Activated T-cell treated with anti-CD3 and anti-CD28 coated beads, Interleukin-2, amount 50 U/mL, for 48 hours (primary cell): ENCODE measurements around the gene USP54.
"Not testable (repeated sequence)": the region's sequence is repeated elsewhere in the genome, so short reads cannot be mapped to it uniquely, and the experiment has no call there.

Experiments
- DNase-seq, 2 experiments: peaks; one replicate each; pipeline ENCODE4 v3.0.0-alpha.2; 2020

Gene USP54

GRCh38 chr10:73586583-73586984, 4.6 kb downstream of the USP54 start:
- DNase-seq, result no peak

- no peak for DNase-seq
Observed at GRCh38 chr10:73585327-73585726, 5.8 kb downstream of the USP54 start.

DNA sequence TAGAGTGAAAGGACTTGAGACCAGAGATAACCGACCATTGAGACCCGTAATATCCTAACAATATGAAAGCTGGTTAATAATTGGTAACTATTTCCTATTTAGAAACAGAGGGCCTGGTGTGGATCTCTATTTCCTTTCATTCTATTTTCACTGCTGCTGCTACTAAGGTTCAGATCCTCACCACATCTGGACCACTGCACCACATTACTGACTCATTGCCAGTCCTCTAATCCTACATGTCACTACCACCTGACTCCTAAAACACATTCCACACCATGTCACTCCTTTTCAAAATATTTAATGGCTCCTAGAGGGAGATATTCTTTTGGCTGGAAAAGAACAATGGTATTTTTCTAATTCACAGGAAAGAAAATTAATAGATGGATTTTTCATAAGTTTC, 6.4 kb downstream of the USP54 start:
- no peak for DNase-seq

GRCh38 chr10:73581918-73582317, 9.2 kb downstream of the USP54 start:
- no peak for DNase-seq

GRCh38 chr10:73578927-73579326, 12.2 kb downstream of the USP54 start:
- DNase-seq, result not testable (repeated sequence)

- no peak for DNase-seq
Observed at GRCh38 chr10:73577788-73578187, 13.4 kb downstream of the USP54 start.

DNA sequence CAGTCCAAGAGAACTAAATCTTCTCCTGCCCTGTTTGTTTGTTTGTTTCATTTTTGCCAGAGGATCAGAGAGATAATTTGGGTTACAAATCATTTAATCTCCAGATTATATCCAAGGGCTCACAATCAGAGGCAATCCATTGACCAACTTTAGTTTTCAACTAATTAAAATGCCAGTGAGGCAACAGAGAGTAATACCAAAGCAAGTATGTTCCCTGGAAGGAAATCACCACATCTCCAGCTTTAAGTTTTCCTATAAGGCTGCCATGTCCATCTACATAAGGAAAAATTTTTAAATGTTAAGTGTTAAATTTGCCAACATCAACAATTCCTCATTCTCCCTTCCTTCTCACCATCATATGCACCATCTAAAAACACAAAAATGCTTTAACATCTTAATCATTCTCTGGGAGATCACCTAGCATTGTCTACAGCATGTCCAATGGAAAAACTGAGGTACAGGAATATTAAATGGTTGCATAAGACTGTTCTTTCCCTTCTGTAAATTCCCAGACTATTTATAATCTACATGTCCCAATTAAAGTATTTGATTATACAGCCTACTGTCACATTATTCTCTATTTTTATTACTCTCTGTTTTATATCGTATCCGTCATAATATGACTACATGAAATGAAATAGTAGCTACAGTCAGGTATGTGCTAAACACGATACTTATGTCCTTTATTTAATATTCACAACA, 14.1 kb downstream of the USP54 start:
- no peak for DNase-seq

DNA sequence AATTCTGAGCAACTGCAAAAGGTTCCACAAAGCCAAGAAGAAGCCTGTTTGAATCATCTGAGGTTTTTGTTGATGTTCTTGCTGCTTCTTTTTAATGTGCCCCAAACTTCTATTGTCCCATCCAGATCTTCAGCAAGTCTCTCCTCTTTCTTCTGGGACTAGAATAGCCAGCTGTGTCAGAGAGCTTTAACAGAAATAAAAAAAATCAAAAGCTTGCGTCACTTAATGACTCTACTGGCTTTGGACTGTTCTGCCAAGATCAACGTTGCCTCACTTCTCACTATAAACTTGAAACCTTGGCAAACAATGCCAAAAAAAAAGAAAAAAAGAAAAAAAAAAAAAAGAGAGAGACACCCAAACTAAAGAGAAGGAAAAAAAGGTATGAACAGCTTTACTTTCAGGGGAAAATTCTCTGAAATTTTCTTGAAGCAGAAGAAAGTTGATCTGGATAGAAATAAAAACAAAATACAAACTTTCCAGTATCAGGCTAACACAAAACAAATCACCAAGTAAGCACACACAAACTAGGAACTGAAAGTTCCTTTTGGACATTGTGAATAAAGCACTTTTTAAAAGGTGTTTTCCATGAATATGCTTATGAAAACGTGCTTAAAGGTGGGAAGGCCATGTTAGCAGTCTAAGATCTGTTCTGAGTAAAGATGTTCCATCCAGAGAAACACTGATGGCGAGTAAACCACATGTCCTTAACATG, 14.8 kb downstream of the USP54 start:
- DNase-seq, result no peak

GRCh38 chr10:73567025-73567424, 24.1 kb downstream of the USP54 start:
- not testable (repeated sequence) for DNase-seq

- no peak for DNase-seq
Observed at GRCh38 chr10:73561192-73561591, 29.9 kb downstream of the USP54 start.

- DNase-seq, result no peak
Observed at GRCh38 chr10:73559590-73559989, 31.6 kb downstream of the USP54 start.

GRCh38 chr10:73556855-73557254, 34.3 kb downstream of the USP54 start:
- no peak for DNase-seq

- no peak for DNase-seq
Observed at GRCh38 chr10:73554721-73555120, 36.4 kb downstream of the USP54 start.

- DNase-seq, result no peak
Observed at GRCh38 chr10:73553761-73554160, 37.4 kb downstream of the USP54 start.

DNA sequence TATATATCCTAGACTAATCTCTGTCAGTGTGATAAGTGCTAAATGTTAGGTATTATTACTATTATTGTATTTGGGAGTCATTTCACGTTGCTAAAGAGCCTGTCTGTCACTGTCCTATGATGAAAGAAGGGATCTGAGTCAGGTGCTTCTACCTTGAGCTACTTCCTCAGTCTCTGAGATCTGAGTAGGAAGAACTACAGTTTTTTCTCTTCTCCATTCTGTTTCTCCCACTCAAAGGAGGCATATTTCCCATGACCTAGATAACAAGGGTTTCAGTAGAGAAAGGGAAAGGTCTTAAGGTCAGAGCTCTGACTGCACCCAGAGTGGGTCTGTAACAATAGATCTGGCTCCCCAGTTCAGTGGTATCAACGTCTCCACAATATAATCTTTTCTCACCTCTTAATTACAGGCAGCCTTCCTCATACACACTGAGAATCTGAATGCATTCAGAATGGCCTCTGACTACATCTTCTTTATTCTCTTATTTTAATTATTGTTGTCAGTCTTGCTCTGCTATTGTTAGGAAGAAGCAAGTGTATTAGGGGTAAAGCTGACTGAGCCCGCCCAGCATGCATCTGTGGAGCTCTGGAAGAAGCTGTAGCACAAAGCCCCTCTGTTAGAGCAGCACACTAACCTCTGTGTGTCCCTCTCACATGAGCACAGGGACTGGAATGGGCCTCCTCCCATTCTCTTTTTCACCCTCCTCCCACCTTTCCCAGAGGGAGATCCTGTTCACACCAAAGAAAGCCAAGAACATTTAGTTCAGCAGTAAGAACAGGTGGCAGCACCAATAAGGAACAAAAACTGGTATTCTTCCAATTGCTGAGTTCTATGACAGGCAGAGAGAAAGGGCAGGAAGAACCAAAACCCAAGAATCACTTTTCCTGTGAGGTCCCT, 38.1 kb downstream of the USP54 start:
- DNase-seq, result no peak

DNA sequence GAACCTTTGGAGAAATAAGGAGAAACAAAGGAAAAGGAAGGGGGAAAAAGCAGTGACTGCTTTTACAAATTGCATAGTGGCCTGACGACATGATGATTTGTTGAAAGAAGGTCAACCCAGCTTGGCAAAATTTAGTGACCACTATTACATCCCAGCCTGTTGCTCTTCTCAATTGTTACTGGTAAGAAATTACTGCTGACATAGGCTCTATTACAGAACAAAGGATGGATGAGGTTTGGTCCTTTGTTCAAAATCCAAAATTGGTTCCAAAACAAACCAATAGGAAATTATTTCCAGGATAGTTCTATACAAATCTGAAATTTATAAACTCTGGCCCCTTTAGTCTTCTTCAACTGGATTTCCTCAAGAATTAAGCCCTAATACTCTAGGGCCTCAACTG, 39.6 kb downstream of the USP54 start:
- DNase-seq, result no peak

DNA sequence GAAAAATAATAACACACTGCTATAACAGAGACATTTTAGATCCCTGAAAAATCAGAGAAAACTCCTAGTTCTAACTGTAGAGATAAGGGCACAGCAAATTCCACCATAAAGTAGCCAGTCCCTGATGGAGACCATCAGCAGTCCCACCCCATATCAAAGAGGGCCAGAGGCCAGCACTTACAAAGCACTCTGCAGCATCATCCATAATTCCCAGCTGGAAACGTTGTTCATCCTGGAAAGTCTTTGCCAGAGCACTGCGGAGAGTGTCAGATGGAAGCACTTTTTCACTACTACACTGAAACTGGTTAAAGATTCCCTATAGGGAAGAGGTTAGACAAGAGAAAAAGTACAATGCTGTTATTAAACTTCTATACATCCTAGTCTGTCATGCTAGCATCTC, 45.8 kb downstream of the USP54 start:
- DNase-seq, result no peak

DNA sequence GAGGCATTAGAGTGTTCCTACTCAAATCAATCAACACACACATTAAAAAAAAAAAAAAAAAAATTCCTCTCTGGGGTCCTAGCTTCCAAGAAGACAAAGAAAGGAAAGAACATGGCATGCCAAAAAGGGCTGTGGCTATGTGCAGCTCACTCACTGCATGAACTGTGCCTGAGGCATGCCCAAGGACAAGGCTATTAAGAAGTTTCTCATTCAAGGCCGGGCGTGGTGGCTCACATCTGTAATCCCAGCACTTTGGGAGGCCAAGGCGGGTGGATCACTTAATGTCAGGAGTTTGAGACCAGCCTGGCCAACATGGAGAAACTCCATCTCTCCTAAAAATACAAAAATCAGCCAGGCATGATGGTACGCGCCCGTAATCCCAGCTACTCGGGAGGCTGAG, 53.4 kb downstream of the USP54 start:
- no peak for DNase-seq

GRCh38 chr10:73537288-73537687, 53.9 kb downstream of the USP54 start:
- DNase-seq, result no peak

DNA sequence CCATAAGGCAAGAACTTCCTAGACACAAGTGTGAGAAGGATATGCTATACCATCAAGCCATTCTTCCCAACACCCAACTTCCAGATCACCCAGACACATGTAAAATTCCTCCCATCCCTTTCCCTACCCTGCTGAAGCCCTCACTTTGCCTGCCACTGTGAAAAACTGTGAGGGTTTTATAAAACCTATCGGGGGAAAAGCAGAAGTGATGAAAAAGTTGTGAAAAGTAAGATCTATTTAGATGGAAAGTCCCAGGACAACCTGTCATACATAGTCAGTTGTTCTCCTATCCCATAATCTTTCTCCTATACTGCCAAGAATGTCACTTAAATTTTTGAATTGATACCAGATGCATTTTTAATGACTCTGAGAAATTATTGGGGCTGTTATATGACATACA, 56.3 kb downstream of the USP54 start:
- no peak for DNase-seq

DNA sequence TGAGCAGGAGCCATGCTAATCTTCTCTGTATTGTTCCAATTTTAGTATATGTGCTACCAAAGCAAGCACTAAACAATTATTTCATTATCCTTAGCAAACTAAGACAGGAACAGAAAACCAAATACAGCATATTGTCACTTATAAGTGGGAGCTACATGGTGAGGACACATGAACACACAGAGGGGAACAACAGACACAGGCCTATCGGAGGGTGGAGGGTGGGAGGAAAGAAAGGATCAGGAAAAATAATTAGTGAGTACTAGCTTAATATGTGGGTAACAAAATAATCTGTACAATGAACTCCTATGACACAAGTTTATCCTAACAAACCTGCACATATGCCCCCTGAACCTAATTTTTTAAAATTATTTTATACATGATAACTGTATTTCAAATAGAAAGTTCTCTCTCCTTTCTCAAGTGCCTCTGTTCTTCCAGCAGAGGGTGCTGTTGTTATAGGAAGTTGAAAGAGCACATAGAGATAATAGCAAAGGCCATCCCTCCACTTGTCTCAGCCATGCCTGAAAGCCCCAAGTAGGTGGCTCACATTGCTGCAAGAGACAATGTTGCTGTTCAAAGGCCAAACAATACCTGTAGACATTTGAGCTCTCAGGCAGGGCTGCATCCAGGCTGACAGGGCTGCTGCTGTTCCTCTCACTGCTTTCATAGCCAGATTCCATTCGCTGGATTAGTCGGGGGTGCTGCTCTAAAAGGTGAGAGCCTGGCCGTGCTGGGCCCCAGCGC, 61.9 kb downstream of the USP54 start:
- peak; percentile 36 to 38 for DNase-seq

DNA sequence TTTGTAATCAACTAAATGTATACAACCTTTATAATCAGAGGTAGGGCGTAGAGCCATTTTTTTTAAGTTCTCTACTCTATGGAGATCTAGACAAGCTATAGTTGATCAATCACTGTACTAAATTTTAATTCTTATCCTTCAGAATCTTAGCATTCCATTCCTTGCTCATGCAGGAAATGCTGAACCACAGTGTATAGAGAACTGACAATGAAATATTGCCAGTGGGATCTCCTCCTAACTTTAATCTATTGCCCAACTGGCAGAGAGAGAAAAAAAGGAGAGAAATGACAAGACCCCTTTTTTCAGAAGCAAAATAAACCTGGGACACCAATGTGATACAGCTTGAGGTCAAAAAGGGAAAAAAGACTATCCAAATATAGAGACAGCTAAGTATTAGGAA, 68.9 kb downstream of the USP54 start:
- no peak for DNase-seq

- DNase-seq, result no peak
Observed at GRCh38 chr10:73519336-73519735, 71.8 kb downstream of the USP54 start.
